Measurements from ENCODE around the gene LIN37. TPM values are rescaled to one million over a fixed set of nuclear protein-coding genes. Genes with fewer than 3 reads are reported as not detected.

Gene LIN37
- total and polyA plus RNA-seq, 2 of the 13 experiments (the other 11 are each of a cell fraction or from before 2014, with no cell fraction given) = 6.3 to 8.7 TPM

GRCh38 chr19:35748106-35749020 lies at the start of gene LIN37 (continued):
- TF ChIP-seq AKNA (CRISPR knock-in tag; IDR thresholded peaks at IDR 0.05; ENCODE audit: borderline replicate concordance) (no peak), ZNF577 (CRISPR knock-in tag; IDR thresholded peaks at IDR 0.05; ENCODE audit: borderline replicate concordance, low read depth) (no peak), ZNF331 (CRISPR knock-in tag; IDR thresholded peaks at IDR 0.05) (no peak), EED (CRISPR knock-in tag; IDR thresholded peaks at IDR 0.05) (no peak), CREB3 (CRISPR knock-in tag; IDR thresholded peaks at IDR 0.05) (no peak), HOXA3 (CRISPR knock-in tag; IDR thresholded peaks at IDR 0.05) (peak; percentile 67; the same call in 1 of the 2 replicates), ELF4 (CRISPR knock-in tag; IDR thresholded peaks at IDR 0.05; ENCODE audit: borderline replicate concordance) (peak; percentile 97), NR2F2 (IDR thresholded peaks at IDR 0.05; ENCODE audit: borderline replicate concordance, low read depth) (peak; percentile 74; the same call in 1 of the 2 replicates), ZNF225 (CRISPR knock-in tag; IDR thresholded peaks at IDR 0.05) (no peak), NR0B2 (CRISPR knock-in tag; IDR thresholded peaks at IDR 0.05) (0 out of 2 replicates have a peak, but pooled peaks have one; percentile 25), CC2D1A (CRISPR knock-in tag; IDR thresholded peaks at IDR 0.05) (no peak), ZNF800 (CRISPR knock-in tag; IDR thresholded peaks at IDR 0.05) (no peak), ZNF598 (CRISPR knock-in tag; IDR thresholded peaks at IDR 0.05; ENCODE audit: borderline replicate concordance) (0 out of 2 replicates have a peak, but pooled peaks have one; percentile 37), RXRA (CRISPR knock-in tag; IDR thresholded peaks at IDR 0.05) (no peak; the same call in 1 of the 2 replicates), ZNF576 (CRISPR knock-in tag; IDR thresholded peaks at IDR 0.05) (no peak), ZNF589 (CRISPR knock-in tag; conservative IDR thresholded peaks at IDR 0.05) (no peak), TRIM24 (CRISPR knock-in tag; IDR thresholded peaks at IDR 0.05) (no peak), ZNF260 (CRISPR knock-in tag; IDR thresholded peaks at IDR 0.05; ENCODE audit: borderline replicate concordance, low read depth) (no peak), SOX13 (IDR thresholded peaks at IDR 0.05) (no peak; the same call in 1 of the 2 replicates), SOX13 (CRISPR knock-in tag; conservative IDR thresholded peaks at IDR 0.05 in 1 of 2, IDR thresholded peaks at IDR 0.05 in 1 of 2) (peak in 1 of 2 experiments; percentile 22; a peak in 1 of 4 replicates)
